H9 (cell line): ENCODE results near the gene CELF5. TPM values are rescaled to one million over a fixed set of nuclear protein-coding genes. Genes with fewer than 3 reads are reported as not detected.

Experiments used
- DNase-seq: peaks from one replicate; pipeline ENCODE4 v3.0.0-alpha.2; 2017
- H2AFZ ChIP-seq: one replicate; pipeline ENCODE4 v1.6.1; 2013; ENCODE audit warnings: mild to moderate bottlenecking, low read length, control low read depth, moderate library complexity
- H2AK5ac ChIP-seq: 2 replicates; pipeline ENCODE4 v1.6.1; 2013; ENCODE audit warnings: low read length, control low read depth, mixed read lengths; ENCODE audit not compliant: insufficient read length
- H2BK120ac ChIP-seq: one replicate; pipeline ENCODE4 v1.6.1; 2013; ENCODE audit warnings: low read depth, mild to moderate bottlenecking, low read length, control low read depth, inconsistent platforms; ENCODE audit not compliant: poor library complexity, severe bottlenecking
- H2BK12ac ChIP-seq: 2 replicates; pipeline ENCODE4 v1.6.1; 2013; ENCODE audit warnings: low read length, control low read depth, mixed read lengths, low read depth; ENCODE audit not compliant: insufficient read length
- H2BK15ac ChIP-seq: 2 replicates; pipeline ENCODE4 v1.6.1; 2013; ENCODE audit warnings: low read depth, low read length, control low read depth
- H2BK20ac ChIP-seq: one replicate; pipeline ENCODE4 v1.6.1; 2013; ENCODE audit warnings: low read depth, mild to moderate bottlenecking, low read length, control low read depth, inconsistent platforms; ENCODE audit not compliant: poor library complexity, severe bottlenecking
- H2BK5ac ChIP-seq: 2 replicates; pipeline ENCODE4 v1.6.1; 2013; ENCODE audit warnings: low read length, control low read depth, mixed read lengths; ENCODE audit not compliant: insufficient read length
- H3K14ac ChIP-seq: 2 replicates; pipeline ENCODE4 v1.6.1; 2013; ENCODE audit warnings: low read length, control low read depth; ENCODE audit not compliant: insufficient read depth
- H3K18ac ChIP-seq: 2 replicates; pipeline ENCODE4 v1.6.1; 2013; ENCODE audit warnings: low read depth, mild to moderate bottlenecking, mixed read lengths, low read length, control low read depth; ENCODE audit not compliant: insufficient read length
- H3K23ac ChIP-seq: 2 replicates; pipeline ENCODE4 v1.6.1; 2013; ENCODE audit warnings: low read length, control low read depth, mixed read lengths, low read depth; ENCODE audit not compliant: insufficient read length
- H3K23me2 ChIP-seq: 2 replicates; pipeline ENCODE4 v1.6.1; 2013; ENCODE audit warnings: low read depth, mild to moderate bottlenecking, mixed read lengths, low read length, control low read depth; ENCODE audit not compliant: insufficient read length, poor library complexity, severe bottlenecking
- H3K27ac ChIP-seq: 2 replicates; pipeline ENCODE4 v1.5.1; 2013; ENCODE audit warnings: low read length, control low read depth, mixed read lengths, low read depth; ENCODE audit not compliant: insufficient read length
- H3K27me3 ChIP-seq: 2 replicates; pipeline ENCODE4 v1.6.1; 2013; ENCODE audit warnings: low read length, control low read depth, inconsistent platforms; ENCODE audit not compliant: insufficient read depth
- H3K4ac ChIP-seq: 2 replicates; pipeline ENCODE4 v1.6.1; 2013; ENCODE audit warnings: low read depth, mild to moderate bottlenecking, control low read depth, inconsistent platforms, low read length, moderate library complexity
- H3K4me1 ChIP-seq: 2 replicates; pipeline ENCODE4 v1.6.1; 2013; ENCODE audit warnings: low read length, control low read depth, inconsistent platforms; ENCODE audit not compliant: insufficient read depth
- H3K4me2 ChIP-seq: 2 replicates; pipeline ENCODE4 v1.6.1; 2013; ENCODE audit warnings: low read length, control low read depth, mixed read lengths; ENCODE audit not compliant: insufficient read length, insufficient read depth
- H3K56ac ChIP-seq: 2 replicates; pipeline ENCODE4 v1.6.1; 2013; ENCODE audit warnings: low read depth, mild to moderate bottlenecking, mixed read lengths, low read length, control low read depth; ENCODE audit not compliant: insufficient read length
- H3K79me1 ChIP-seq: 2 replicates; pipeline ENCODE4 v1.6.1; 2013; ENCODE audit warnings: low read depth, mild to moderate bottlenecking, moderate library complexity, low read length, control low read depth, inconsistent platforms; ENCODE audit not compliant: insufficient read depth, poor library complexity, severe bottlenecking
- H3K79me2 ChIP-seq: 2 replicates; pipeline ENCODE4 v1.6.1; 2013; ENCODE audit warnings: low read length, control low read depth, inconsistent platforms; ENCODE audit not compliant: insufficient read depth
- H3K9ac ChIP-seq: 2 replicates; pipeline ENCODE4 v1.6.1; 2013; ENCODE audit warnings: low read length, control low read depth, mixed read lengths; ENCODE audit not compliant: insufficient read length; ENCODE audit errors: extremely low read depth
- H3K9me3 ChIP-seq: one replicate; pipeline ENCODE4 v1.6.1; 2013; ENCODE audit warnings: low read depth, low read length, inconsistent platforms; ENCODE audit not compliant: control insufficient read depth
- H3T11ph ChIP-seq: one replicate; pipeline ENCODE4 v1.6.1; 2013; ENCODE audit warnings: mild to moderate bottlenecking, low read length, control low read depth, inconsistent platforms
- H4K20me1 ChIP-seq: one replicate; pipeline ENCODE4 v1.6.1; 2013; ENCODE audit not compliant: control insufficient read depth, insufficient read length, insufficient read depth
- H4K5ac ChIP-seq: 2 replicates; pipeline ENCODE4 v1.6.1; 2013; ENCODE audit warnings: low read depth, mild to moderate bottlenecking, mixed read lengths, low read length, control low read depth; ENCODE audit not compliant: insufficient read length
- H4K8ac ChIP-seq: replicated peaks from 2 replicates; pipeline ENCODE4 v1.6.1; 2013; ENCODE audit warnings: low read length, control low read depth, mixed read lengths, low read depth; ENCODE audit not compliant: insufficient read length
- H4K91ac ChIP-seq: 2 replicates; pipeline ENCODE4 v1.6.1; 2013; ENCODE audit warnings: low read depth, mild to moderate bottlenecking, moderate library complexity, mixed read lengths, low read length, control low read depth; ENCODE audit not compliant: insufficient read length
- H3K27ac Mint-ChIP-seq, 3 experiments: 2 replicates in 2 of 3; 3 replicates in 1 of 3; pipeline ENCODE4 v1.8.0; 2020 to 2021; ENCODE audit warnings: mixed read lengths in 3 of 3, mild to moderate bottlenecking in 1 of 3, moderate library complexity in 1 of 3
- H3K27me3 Mint-ChIP-seq: 2 replicates; pipeline ENCODE4 v1.8.0; 2021; ENCODE audit warnings: low read depth, mild to moderate bottlenecking, moderate library complexity, mixed read lengths
- H3K36me3 Mint-ChIP-seq, 3 experiments: 2 replicates in 2 of 3; 3 replicates in 1 of 3; pipeline ENCODE4 v1.8.0; 2020 to 2021; ENCODE audit warnings: low read depth in 3 of 3, mixed read lengths in 3 of 3; ENCODE audit not compliant: insufficient read depth in 1 of 3
- H3K4me1 Mint-ChIP-seq, 2 experiments: 2 replicates each; pipeline ENCODE4 v1.8.0; 2020; ENCODE audit warnings: mixed read lengths in 2 of 2
- H3K4me3 Mint-ChIP-seq, 2 experiments: 2 replicates in 1 of 2; 3 replicates in 1 of 2; pipeline ENCODE4 v1.8.0; 2020 to 2021; ENCODE audit warnings: mild to moderate bottlenecking in 2 of 2, mixed read lengths in 2 of 2, moderate library complexity in 1 of 2
- H3K9me3 Mint-ChIP-seq, 2 experiments: 2 replicates in 1 of 2; 3 replicates in 1 of 2; pipeline ENCODE4 v1.8.0; 2020; ENCODE audit warnings: mild to moderate bottlenecking in 2 of 2, mixed read lengths in 2 of 2, moderate library complexity in 1 of 2
- CTCF ChIP-seq: fragments of 200-600 bp; sonication (generic); conservative IDR thresholded peaks from 3 replicates; pipeline ENCODE4 v1.8.0; 2021; ENCODE audit warnings: antibody characterized with exemption, mild to moderate bottlenecking
- WGBS: extraction: QIAGEN DNeasy Blood & Tissue Kit; methylation state at CpG from one replicate; pipeline ENCODE4 v1.1.7; 2013; ENCODE audit warnings: missing lambda C conversion rate, low lambda C conversion rate, mixed read lengths; ENCODE audit not compliant: insufficient read length; ENCODE audit errors: extremely low coverage; 5-methylcytosine and 5-hydroxymethylcytosine counted together
- total RNA-seq: library from RNA; stranded (reverse); gene quantifications from 2 replicates; pipeline ENCODE4 v1.2.1, GENCODE V29; 2021

CELF5 gene
- total RNA-seq, 1 experiment from 2014 or later, result 4.8 TPM

- H3K4me1 Mint-ChIP-seq, result peaks cover 0 to 7% of the 10 kb centered on the region in 2 experiments; a peak in 2 of 4 replicates
- Histone ChIP-seq H3K4me2 (no peak overlapping the region), H2BK20ac (no peak overlapping the region), H2BK120ac (no peak overlapping the region), H3K27ac (no peak overlapping the region), H3K4ac (no peak overlapping the region), H3K9me3 (no peaks in the 10 kb centered on the region), H4K20me1 (no peaks in the 10 kb centered on the region), H3T11ph (no peak overlapping the region), H3K23me2 (no peaks in the 10 kb centered on the region), H4K8ac (no peak overlapping the region), H3K56ac (no peak overlapping the region), H4K5ac (no peak overlapping the region), H3K27me3 (no peaks in the 10 kb centered on the region; the same call in 1 of the 2 replicates), H3K23ac (no peak overlapping the region), H3K14ac (no peak overlapping the region; the same call in 1 of the 2 replicates), H2BK12ac (no peak overlapping the region), H3K18ac (no peak overlapping the region), H3K4me1 (no peaks in the 10 kb centered on the region), H3K9ac (no peak overlapping the region), H2BK15ac (no peak overlapping the region), H3K79me2 (no peaks in the 10 kb centered on the region), H2AFZ (no peak overlapping the region), H3K79me1 (no peaks in the 10 kb centered on the region), H4K91ac (no peak overlapping the region), H2AK5ac (no peak overlapping the region), H2BK5ac (no peak overlapping the region)
- H3K27me3 Mint-ChIP-seq, result peaks cover 58% of the 10 kb centered on the region
- WGBS, result no CpG with 5 or more reads among the region's 13 CpGs
- TF ChIP-seq CTCF, result no peak
- no peaks in the 10 kb centered on the region; a peak in 2 of 5 replicates for H3K9me3 Mint-ChIP-seq
- DNase-seq, result no peak
- H3K36me3 Mint-ChIP-seq, result no peaks in the 10 kb centered on the region
- H3K4me3 Mint-ChIP-seq, result no peak overlapping the region
- H3K27ac Mint-ChIP-seq, result no peak overlapping the region
Observed at GRCh38 chr19:3313199-3313575, 88.7 kb downstream of the CELF5 start.
